K562 (cell line): ENCODE results near the gene TMEM273. TPM values are rescaled to one million over a fixed set of nuclear protein-coding genes. Genes with fewer than 3 reads are reported as not detected.

Source experiments
- ATAC-seq: fragments of 200-7000 bp; cut with Tn5 transposase; 3 replicates; pipeline ENCODE4 v1.9.1; 2020; ENCODE audit warnings: moderate library complexity
- BruUV-seq: library from RNA; stranded (reverse); fragments of 400-500 nt; replicated peaks from 2 replicates; lab custom pipeline; 2021; lab: Mats Ljungman, UMichigan
- CTCF ChIA-PET: fragments of 300-600 bp; formaldehyde crosslinking; extraction: SDS; loops from one replicate; lab custom pipeline; 2021; ENCODE audit warnings: low intra/inter-chr PET ratio; lab: Yijun Ruan, JAX
- POLR2A ChIA-PET: fragments of 300-600, 350-650 bp; sonication (Branson Sonifier 250); formaldehyde crosslinking; extraction: SDS; loops from one replicate; lab custom pipeline; 2021; ENCODE audit warnings: antibody characterized with exemption, inconsistent platforms; lab: Yijun Ruan, JAX
- DNase-seq, 4 experiments: peaks; one replicate each; pipeline versions ENCODE4 v3.0.0 to v3.0.0-alpha.2; 2011 to 2018; ENCODE audit warnings: low spot score in 3 of 4, mixed read lengths in 3 of 4; ENCODE audit errors: extremely low read depth in 1 of 4
- FAIRE-seq: peaks from 2 replicates; lab custom pipeline; 2011; peaks lifted over from hg19 to GRCh38; lab: Jason Lieb, UNC
- H2AFZ ChIP-seq: 2 replicates; pipeline ENCODE4 v1.6.0; 2011; ENCODE audit warnings: low read depth, low read length, control low read depth, inconsistent platforms
- H3K27ac ChIP-seq: fragments of 200-600 bp; 3 replicates; pipeline ENCODE4 v1.8.0; 2011; ENCODE audit warnings: low read depth, mild to moderate bottlenecking, control low read depth, inconsistent platforms, low read length, moderate library complexity, mixed read lengths; ENCODE audit errors: extremely low read depth
- H3K27me3 ChIP-seq, 2 experiments: fragments of 300-600 bp in 1 of 2; 2 replicates in 1 of 2; 3 replicates in 1 of 2; pipeline versions ENCODE4 v1.6.0 to v1.8.0; 2011; ENCODE audit warnings: inconsistent platforms in 2 of 2, low read length in 2 of 2, mild to moderate bottlenecking in 1 of 2, mixed read lengths in 1 of 2, moderate library complexity in 1 of 2; ENCODE audit not compliant: control insufficient read depth in 2 of 2, insufficient read depth in 2 of 2
- H3K36me3 ChIP-seq: fragments of 300-600 bp; 3 replicates; pipeline ENCODE4 v1.8.0; 2011; ENCODE audit warnings: mild to moderate bottlenecking, low read length, inconsistent platforms; ENCODE audit not compliant: control insufficient read depth, insufficient read depth
- H3K4me1 ChIP-seq, 2 experiments: fragments of 200-600 bp in 1 of 2; replicated peaks in 1 of 2; 2 replicates in 1 of 2; 3 replicates in 1 of 2; pipeline versions ENCODE4 v1.5.1 to v1.8.0; 2011; ENCODE audit warnings: inconsistent platforms in 2 of 2, low read length in 2 of 2, mild to moderate bottlenecking in 1 of 2, mixed read lengths in 1 of 2, moderate library complexity in 1 of 2; ENCODE audit not compliant: control insufficient read depth in 2 of 2, insufficient read depth in 2 of 2
- H3K4me2 ChIP-seq: 2 replicates; pipeline ENCODE4 v1.6.1; 2011; ENCODE audit warnings: low read length, control low read depth, inconsistent platforms, mixed read lengths; ENCODE audit not compliant: insufficient read depth
- H3K4me3 ChIP-seq: fragments of 200-600 bp; sonication (generic), shearing (Covaris generic); 2 replicates; pipeline ENCODE4 v1.5.1; 2016; ENCODE audit warnings: control low read depth, inconsistent platforms
- H3K79me2 ChIP-seq: fragments of 200-600 bp; 3 replicates; pipeline ENCODE4 v1.8.0; 2011; ENCODE audit warnings: low read length, inconsistent platforms; ENCODE audit not compliant: control insufficient read depth, insufficient read depth
- H3K9ac ChIP-seq, 2 experiments: 2 replicates each; pipeline versions ENCODE4 v1.6.0 to v1.6.1; 2011; ENCODE audit warnings: low read depth in 2 of 2, low read length in 2 of 2, control low read depth in 1 of 2, inconsistent platforms in 1 of 2, mild to moderate bottlenecking in 1 of 2, mixed read lengths in 1 of 2; ENCODE audit not compliant: insufficient read depth in 1 of 2
- H3K9me1 ChIP-seq: one replicate; pipeline ENCODE4 v1.6.0; 2011; ENCODE audit warnings: inconsistent platforms, mild to moderate bottlenecking, low read length, moderate library complexity; ENCODE audit not compliant: control insufficient read depth, insufficient read depth
- H3K9me3 ChIP-seq: replicated peaks from 2 replicates; pipeline ENCODE4 v1.5.1; 2011; ENCODE audit warnings: low read depth, low read length, inconsistent platforms; ENCODE audit not compliant: control insufficient read depth, insufficient read depth
- H4K20me1 ChIP-seq: replicated peaks from 2 replicates; pipeline ENCODE4 v1.6.1; 2011; ENCODE audit warnings: low read length, inconsistent platforms, mixed read lengths; ENCODE audit not compliant: control insufficient read depth, insufficient read depth
- PTTG1 ChIP-seq: fragments of 450-650 bp; IDR thresholded peaks from 2 replicates; pipeline ENCODE4 v1.6.1; 2016; ENCODE audit warnings: low read depth, mild to moderate bottlenecking, missing genetic modification characterization, missing compliant biosample characterization
- TAF1 ChIP-seq: IDR thresholded peaks from 2 replicates; pipeline ENCODE4 v1.6.1; 2011; ENCODE audit warnings: mild to moderate bottlenecking, low read length, moderate library complexity; ENCODE audit not compliant: insufficient read depth, control insufficient read depth, severe bottlenecking; ENCODE audit errors: extremely low read depth
- WHSC1 ChIP-seq: IDR thresholded peaks from one replicate; pipeline ENCODE4 v1.6.1; 2012; ENCODE audit warnings: low read length, control low read depth, inconsistent platforms
- WGBS: fragments of 100-300 bp; shearing (Covaris generic); methylation state at CpG from one replicate; pipeline ENCODE4 v1.1.6; 2016; ENCODE audit warnings: low coverage, mixed read lengths; ENCODE audit not compliant: insufficient coverage; ENCODE audit errors: missing lambda C conversion rate; 5-methylcytosine and 5-hydroxymethylcytosine counted together
- in situ Hi-C: fragments of 300-500 bp; cut with MboI; formaldehyde crosslinking; loops from 4 replicates; pipeline ENCODE4 v1.15.0; 2018; ENCODE audit warnings: inconsistent platforms, mixed read lengths
- intact Hi-C: fragments of 100-400 bp; cut with micrococcal nuclease; formaldehyde crosslinking; loops from 2 replicates; pipeline ENCODE4 v1.14.2; 2022
- polyA plus RNA-seq, 8 experiments: library from polyadenylated mRNA; depleted of rRNA in 4 of 8; stranded (reverse) in 5 of 8; unstranded in 3 of 8; fragments of >200 nt; fragmentation: Nextera tagmentation in 2 of 8; fragmentation: Illumina TruSeq in 1 of 8; extraction: Ambion mirVana in 2 of 8; extraction: Trizol in 1 of 8; gene quantifications; 2 replicates each; pipeline versions ENCODE4 v1.2.1 to v1.2.3, GENCODE V29; 2011 to 2014; ENCODE audit warnings: inconsistent platforms in 1 of 8, missing spikeins in 1 of 8
- total RNA-seq, 7 experiments: library from RNA; depleted of rRNA in 6 of 7; stranded (reverse); fragments of >200 nt in 6 of 7; fragmentation: Illumina TruSeq in 2 of 7; extraction: Trizol in 2 of 7; gene quantifications; 2 replicates each; pipeline versions ENCODE4 v1.2.1 to v1.2.3, GENCODE V29; 2011 to 2021; ENCODE audit warnings: low replicate concordance in 1 of 7
- TF ChIP-seq, protein P1 (sequence below): fragments of 250-450 bp; sonication (Bioruptor Pico); IDR thresholded peaks from 2 replicates; pipeline ENCODE4 v1.5.0; 2020; ENCODE audit warnings: mild to moderate bottlenecking, borderline replicate concordance
- TF ChIP-seq, protein P2 (sequence below): fragments of 450-650 bp; IDR thresholded peaks from 2 replicates; pipeline ENCODE4 v1.6.1; 2016; ENCODE audit warnings: borderline replicate concordance

The TMEM273 gene
- total and polyA plus RNA-seq, 9 of the 15 experiments (the other 6 are each of a cell fraction or from before 2014, with no cell fraction given): 39.2 to 131 (median 95.6) TPM

DNA sequence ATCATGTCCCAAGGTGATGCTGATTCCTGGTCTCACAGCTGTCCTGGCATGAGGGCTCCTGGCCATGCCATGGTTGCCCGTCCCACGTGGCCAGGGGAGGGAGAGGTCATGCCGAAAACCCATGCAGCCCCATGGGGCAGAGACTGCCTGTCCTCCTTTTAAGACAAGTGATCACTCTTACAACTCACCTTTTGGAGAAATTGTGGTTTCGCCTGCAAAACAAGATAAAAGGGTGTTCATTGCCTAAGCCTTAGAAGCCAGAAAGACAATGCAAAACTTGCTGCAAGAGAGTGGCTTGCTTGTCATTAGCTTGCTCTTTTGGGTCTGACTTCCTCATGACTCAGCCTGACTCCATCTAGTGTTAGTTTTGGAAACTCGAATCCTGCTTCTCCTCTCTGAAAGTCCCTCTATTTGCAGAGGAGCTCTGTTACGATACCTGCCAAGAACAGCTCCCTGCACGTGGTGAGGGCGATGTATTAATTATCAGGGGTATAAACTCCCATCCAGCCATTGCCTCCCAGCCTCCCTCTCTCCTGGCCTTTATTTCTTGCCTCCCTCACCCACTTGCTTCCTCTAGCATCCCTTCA, 26.7 kb downstream of the TMEM273 start (continued):
- TF ChIP-seq, protein P1, sequence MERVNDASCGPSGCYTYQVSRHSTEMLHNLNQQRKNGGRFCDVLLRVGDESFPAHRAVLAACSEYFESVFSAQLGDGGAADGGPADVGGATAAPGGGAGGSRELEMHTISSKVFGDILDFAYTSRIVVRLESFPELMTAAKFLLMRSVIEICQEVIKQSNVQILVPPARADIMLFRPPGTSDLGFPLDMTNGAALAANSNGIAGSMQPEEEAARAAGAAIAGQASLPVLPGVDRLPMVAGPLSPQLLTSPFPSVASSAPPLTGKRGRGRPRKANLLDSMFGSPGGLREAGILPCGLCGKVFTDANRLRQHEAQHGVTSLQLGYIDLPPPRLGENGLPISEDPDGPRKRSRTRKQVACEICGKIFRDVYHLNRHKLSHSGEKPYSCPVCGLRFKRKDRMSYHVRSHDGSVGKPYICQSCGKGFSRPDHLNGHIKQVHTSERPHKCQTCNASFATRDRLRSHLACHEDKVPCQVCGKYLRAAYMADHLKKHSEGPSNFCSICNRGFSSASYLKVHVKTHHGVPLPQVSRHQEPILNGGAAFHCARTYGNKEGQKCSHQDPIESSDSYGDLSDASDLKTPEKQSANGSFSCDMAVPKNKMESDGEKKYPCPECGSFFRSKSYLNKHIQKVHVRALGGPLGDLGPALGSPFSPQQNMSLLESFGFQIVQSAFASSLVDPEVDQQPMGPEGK (CRISPR knock-in tag): no peak
- no peak for TF ChIP-seq PTTG1 (tag)
- TF ChIP-seq, protein P2, sequence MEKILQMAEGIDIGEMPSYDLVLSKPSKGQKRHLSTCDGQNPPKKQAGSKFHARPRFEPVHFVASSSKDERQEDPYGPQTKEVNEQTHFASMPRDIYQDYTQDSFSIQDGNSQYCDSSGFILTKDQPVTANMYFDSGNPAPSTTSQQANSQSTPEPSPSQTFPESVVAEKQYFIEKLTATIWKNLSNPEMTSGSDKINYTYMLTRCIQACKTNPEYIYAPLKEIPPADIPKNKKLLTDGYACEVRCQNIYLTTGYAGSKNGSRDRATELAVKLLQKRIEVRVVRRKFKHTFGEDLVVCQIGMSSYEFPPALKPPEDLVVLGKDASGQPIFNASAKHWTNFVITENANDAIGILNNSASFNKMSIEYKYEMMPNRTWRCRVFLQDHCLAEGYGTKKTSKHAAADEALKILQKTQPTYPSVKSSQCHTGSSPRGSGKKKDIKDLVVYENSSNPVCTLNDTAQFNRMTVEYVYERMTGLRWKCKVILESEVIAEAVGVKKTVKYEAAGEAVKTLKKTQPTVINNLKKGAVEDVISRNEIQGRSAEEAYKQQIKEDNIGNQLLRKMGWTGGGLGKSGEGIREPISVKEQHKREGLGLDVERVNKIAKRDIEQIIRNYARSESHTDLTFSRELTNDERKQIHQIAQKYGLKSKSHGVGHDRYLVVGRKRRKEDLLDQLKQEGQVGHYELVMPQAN: no peak; the same call in 1 of the 2 replicates
- TF ChIP-seq, all 486 proteins: peak for 136

DNA sequence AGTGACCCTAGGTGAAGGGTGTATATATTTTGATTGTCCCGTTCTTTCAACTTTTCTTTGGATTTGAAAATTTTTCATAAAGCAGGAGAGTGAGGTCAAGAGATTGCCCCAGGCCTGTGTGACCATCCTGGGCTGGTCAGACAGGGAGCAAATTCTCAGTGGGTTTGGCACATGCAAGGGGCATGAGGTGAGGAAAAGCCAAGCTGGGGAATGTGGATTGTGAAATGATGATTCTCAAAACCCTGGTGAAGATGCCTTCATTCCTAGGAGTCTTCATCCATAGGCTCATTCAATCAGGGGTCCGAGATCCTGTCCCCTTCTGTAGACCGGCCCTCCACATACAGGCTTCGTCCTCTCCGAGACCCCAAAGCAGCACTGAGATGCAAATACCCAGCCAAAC, 27.4 kb downstream of the TMEM273 start:
- peaks cover 44 to 61% of the 10 kb centered on the region in 2 experiments for H3K4me1 ChIP-seq
- ChIA-PET CTCF (interaction anchor here (0.6 to 2.9 kb wide), 2 partner anchors 76 to 180 kb away, joined by 3 to 11 read pairs; no protein-coding TSS in a partner anchor), POLR2A (interaction anchor here (0.6 to 2.3 kb wide), 5 partner anchors 11 to 117 kb away, joined by 3 to 30 read pairs (median 6); no protein-coding TSS in a partner anchor)
- no peaks in the 10 kb centered on the region for H4K20me1 ChIP-seq
- H3K27ac ChIP-seq: peak overlapping the region; percentile 66; the same call in 2 of the 3 replicates
- TF ChIP-seq TAF1 (no peak), WHSC1 (peak; percentile 58)
- 92% methylated on average over 5 of the region's 5 CpGs for WGBS
- no peaks in the 10 kb centered on the region for H3K27me3 ChIP-seq
- BruUV-seq: no TSS peak
- H3K4me3 ChIP-seq: no peak overlapping the region
- FAIRE-seq (no peak), DNase-seq (no peak), ATAC-seq (no peak)
- H3K9me3 ChIP-seq: no peaks in the 10 kb centered on the region
- peaks cover 4% of the 10 kb centered on the region; the same call in 1 of the 3 replicates for H3K79me2 ChIP-seq
- H3K9ac ChIP-seq: no peak overlapping the region; a peak in 1 of 4 replicates
- H3K9me1 ChIP-seq: no peaks in the 10 kb centered on the region
- peak overlapping the region; percentile 78; the same call in 1 of the 2 replicates for H2AFZ ChIP-seq
- in situ Hi-C loops: no loop called here
- no peak overlapping the region for H3K4me2 ChIP-seq
- peaks cover 78% of the 10 kb centered on the region for H3K36me3 ChIP-seq
- intact Hi-C loops: loop anchor here (1.0 to 5.0 kb wide), 5 partner anchors 42 to 351 kb away; no protein-coding TSS in a partner anchor
